ENCODE measurements around the gene ZNF140. TPM values are rescaled to one million over a fixed set of nuclear protein-coding genes. Genes with fewer than 3 reads are reported as not detected.

ZNF140 gene
- total and polyA plus RNA-seq, 2 of the 13 experiments (the other 11 are each of a cell fraction or from before 2014, with no cell fraction given): 8.7 to 13.5 TPM

GRCh38 chr12:133073836-133074235 is 6.9 kb upstream of the ZNF140 start:
- ATAC-seq (no peak), FAIRE-seq (no peak), DNase-seq (ENCODE audit: low spot score) (no peak)
- Histone ChIP-seq H3K4me1 (ENCODE audit: insufficient read depth, low read length) (no peaks in the 10 kb centered on the region), H3K27ac (ENCODE audit: extremely low read length, insufficient read depth, low read length) (no peak overlapping the region), H3K9ac (ENCODE audit: insufficient read depth, low read depth, low read length) (no peak overlapping the region), H3K27me3 (ENCODE audit: control insufficient read depth in 1 of 2, insufficient read depth in 2 of 2, low read length in 2 of 2) (no peaks in the 10 kb centered on the region), H3K36me3 (replicated peaks in 1 of 2; ENCODE audit: control insufficient read depth in 1 of 2, insufficient read depth in 2 of 2, low read length in 2 of 2) (no peaks in the 10 kb centered on the region), H4K20me1 (ENCODE audit: insufficient read depth, low read length) (no peaks in the 10 kb centered on the region), H3K4me3 (replicated peaks in 1 of 3; ENCODE audit: insufficient read depth in 1 of 3, low read depth in 2 of 3, low read length in 3 of 3) (no peak overlapping the region), H3K79me2 (ENCODE audit: insufficient read depth, low read length) (no peaks in the 10 kb centered on the region), H3K9me3 (ENCODE audit: low read length) (peaks cover 84% of the 10 kb centered on the region), H3K4me2 (ENCODE audit: low read depth, low read length) (no peak overlapping the region), H2AFZ (ENCODE audit: low read length) (no peak overlapping the region)
- intact Hi-C loops (cut with micrococcal nuclease; ENCODE audit: unreplicated experiment): no loop called here
- BruUV-seq (replicated peaks): no TSS peak
- ChIA-PET POLR2A (no interaction called here), CTCF (ENCODE audit: low intra/inter-chr PET ratio, low total read pairs) (no interaction called here)
- 12% methylated on average over 2 of the region's 2 CpGs for WGBS (ENCODE audit: low lambda C conversion rate)
- TF ChIP-seq PPARG (CRISPR knock-in tag; conservative IDR thresholded peaks at IDR 0.05): no peak
- no peak for TF ChIP-seq ATF3 (CRISPR knock-in tag; IDR thresholded peaks at IDR 0.05)
- TF ChIP-seq TFDP2 (CRISPR knock-in tag; IDR thresholded peaks at IDR 0.05): no peak
- TF ChIP-seq NAIF1 (CRISPR knock-in tag; IDR thresholded peaks at IDR 0.05; ENCODE audit: borderline replicate concordance): no peak
- TF ChIP-seq ARID3A (IDR thresholded peaks at IDR 0.05; ENCODE audit: low read depth, low read length): no peak
- no peak for TF ChIP-seq CHCHD3 (CRISPR knock-in tag; IDR thresholded peaks at IDR 0.05)
- in situ Hi-C loops (cut with HindIII; ENCODE audit: extremely low pct_ligation_motif_present, low pct_unique_long_range_greater_than_20kb): no loop called here

Data from HepG2 (cell line).